Smooth muscle cell (in vitro differentiated cells): Measurements from ENCODE around the gene ABO. TPM values are rescaled to one million over a fixed set of nuclear protein-coding genes. Genes with fewer than 3 reads are reported as not detected.

Source experiments
- DNase-seq: peaks from one replicate; lab custom pipeline; 2025; ENCODE audit not compliant: unreplicated experiment; lab: John Stamatoyannopoulos, UW
- H2AFZ ChIP-seq: fragments of 200-600 bp; sonication (generic); 2 replicates; pipeline ENCODE4 v1.6.0; 2016; ENCODE audit warnings: antibody characterized with exemption, low read depth, mild to moderate bottlenecking
- H3F3A ChIP-seq: fragments of 200-600 bp; sonication (generic); 2 replicates; pipeline ENCODE4 v1.6.0; 2017; ENCODE audit warnings: antibody characterized with exemption, low read depth
- H3K27ac ChIP-seq: fragments of 200-600 bp; sonication (generic); 2 replicates; pipeline ENCODE4 v1.5.1; 2016; ENCODE audit warnings: low read depth, mild to moderate bottlenecking
- H3K27me3 ChIP-seq: fragments of 200-600 bp; sonication (generic); 2 replicates; pipeline ENCODE4 v1.6.1; 2016; ENCODE audit warnings: low read depth, mild to moderate bottlenecking
- H3K36me3 ChIP-seq: fragments of 200-600 bp; sonication (generic); 2 replicates; pipeline ENCODE4 v1.5.1; 2016; ENCODE audit warnings: low read depth
- H3K4me1 ChIP-seq: fragments of 200-600 bp; sonication (generic); 2 replicates; pipeline ENCODE4 v1.5.1; 2016; ENCODE audit warnings: low read depth
- H3K4me2 ChIP-seq: fragments of 200-600 bp; sonication (generic); 2 replicates; pipeline ENCODE4 v1.6.0; 2016; ENCODE audit warnings: mild to moderate bottlenecking
- H3K4me3 ChIP-seq: fragments of 200-600 bp; sonication (generic); 2 replicates; pipeline ENCODE4 v1.5.1; 2016; ENCODE audit warnings: mild to moderate bottlenecking
- H3K79me2 ChIP-seq: fragments of 200-600 bp; sonication (generic); 2 replicates; pipeline ENCODE4 v1.6.0; 2016; ENCODE audit warnings: low read depth, mild to moderate bottlenecking
- H3K9ac ChIP-seq: fragments of 200-600 bp; sonication (generic); 2 replicates; pipeline ENCODE4 v1.6.0; 2016; ENCODE audit warnings: low read depth
- H3K9me3 ChIP-seq: fragments of 200-600 bp; sonication (generic); replicated peaks from 2 replicates; pipeline ENCODE4 v1.5.1; 2016; ENCODE audit warnings: low read depth
- H4K20me1 ChIP-seq: fragments of 200-600 bp; sonication (generic); 2 replicates; pipeline ENCODE4 v1.6.0; 2016; ENCODE audit warnings: low read depth
- WGBS: methylation state at CpG from one replicate; pipeline ENCODE4 v1.1.7; 2016; ENCODE audit warnings: low lambda C conversion rate; 5-methylcytosine and 5-hydroxymethylcytosine counted together
- polyA plus RNA-seq: library from polyadenylated mRNA; unstranded; fragments of >200 nt; fragmentation: Nextera tagmentation; extraction: Ambion mirVana; gene quantifications from 2 replicates; pipeline ENCODE4 v1.2.1, GENCODE V29; 2016
- total RNA-seq: library from RNA; depleted of rRNA; stranded (reverse); fragments of >200 nt; gene quantifications from 2 replicates; pipeline ENCODE4 v1.2.3, GENCODE V29; 2014
- TF ChIP-seq, protein P1 (sequence below): fragments of 200-600 bp; sonication (generic); IDR thresholded peaks from 2 replicates; pipeline ENCODE4 v1.5.1; 2017; ENCODE audit warnings: borderline replicate concordance, mild to moderate bottlenecking, antibody characterized with exemption; ENCODE audit not compliant: insufficient read depth, poor library complexity, severe bottlenecking

ABO gene
- total and polyA plus RNA-seq, 2 experiments from 2014 or later = 0.37 to 1.0 TPM

- Histone ChIP-seq H3K36me3 (no peaks in the 10 kb centered on the region), H3F3A (no peaks in the 10 kb centered on the region), H3K9me3 (no peaks in the 10 kb centered on the region), H2AFZ (no peak overlapping the region), H3K4me2 (no peak overlapping the region), H3K79me2 (no peaks in the 10 kb centered on the region), H3K27ac (no peak overlapping the region), H3K4me1 (no peaks in the 10 kb centered on the region), H3K27me3 (no peaks in the 10 kb centered on the region), H3K4me3 (no peak overlapping the region), H3K9ac (no peak overlapping the region), H4K20me1 (no peaks in the 10 kb centered on the region)
- DNase-seq = no peak
- WGBS = 86% methylated on average over 31 of the region's 31 CpGs
- TF ChIP-seq, protein P1, sequence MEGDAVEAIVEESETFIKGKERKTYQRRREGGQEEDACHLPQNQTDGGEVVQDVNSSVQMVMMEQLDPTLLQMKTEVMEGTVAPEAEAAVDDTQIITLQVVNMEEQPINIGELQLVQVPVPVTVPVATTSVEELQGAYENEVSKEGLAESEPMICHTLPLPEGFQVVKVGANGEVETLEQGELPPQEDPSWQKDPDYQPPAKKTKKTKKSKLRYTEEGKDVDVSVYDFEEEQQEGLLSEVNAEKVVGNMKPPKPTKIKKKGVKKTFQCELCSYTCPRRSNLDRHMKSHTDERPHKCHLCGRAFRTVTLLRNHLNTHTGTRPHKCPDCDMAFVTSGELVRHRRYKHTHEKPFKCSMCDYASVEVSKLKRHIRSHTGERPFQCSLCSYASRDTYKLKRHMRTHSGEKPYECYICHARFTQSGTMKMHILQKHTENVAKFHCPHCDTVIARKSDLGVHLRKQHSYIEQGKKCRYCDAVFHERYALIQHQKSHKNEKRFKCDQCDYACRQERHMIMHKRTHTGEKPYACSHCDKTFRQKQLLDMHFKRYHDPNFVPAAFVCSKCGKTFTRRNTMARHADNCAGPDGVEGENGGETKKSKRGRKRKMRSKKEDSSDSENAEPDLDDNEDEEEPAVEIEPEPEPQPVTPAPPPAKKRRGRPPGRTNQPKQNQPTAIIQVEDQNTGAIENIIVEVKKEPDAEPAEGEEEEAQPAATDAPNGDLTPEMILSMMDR = no peak
These were observed 31.5 kb upstream of the ABO start for GRCh38 chr9:133306242-133307204.

DNA sequence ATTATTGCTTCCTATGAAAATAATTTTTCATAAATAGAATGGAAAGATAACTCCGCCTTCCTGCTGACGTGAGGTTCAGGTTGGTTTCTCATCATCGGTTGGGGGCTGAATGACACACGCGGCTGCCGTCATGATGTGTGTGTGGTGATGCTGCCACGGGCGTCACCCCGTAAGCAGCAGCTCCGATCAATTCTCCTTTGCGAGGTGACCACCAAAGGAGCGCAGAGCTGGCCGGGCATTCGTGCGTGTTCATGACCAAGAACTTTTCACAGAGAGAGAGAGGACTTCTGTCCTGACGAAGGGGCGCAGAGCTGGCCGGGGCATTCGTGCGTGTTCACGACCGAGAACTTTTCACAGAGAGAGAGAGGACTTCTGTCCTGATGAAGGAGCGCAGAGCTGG is 30.7 kb upstream of the ABO start:
- Histone ChIP-seq H3K36me3 (no peaks in the 10 kb centered on the region), H3K4me2 (no peak overlapping the region), H3K4me1 (no peaks in the 10 kb centered on the region), H2AFZ (no peak overlapping the region), H3K79me2 (no peaks in the 10 kb centered on the region), H3K27me3 (no peaks in the 10 kb centered on the region), H3K27ac (no peak overlapping the region), H3K4me3 (no peak overlapping the region), H3K9me3 (no peaks in the 10 kb centered on the region), H3F3A (no peaks in the 10 kb centered on the region), H3K9ac (no peak overlapping the region), H4K20me1 (no peaks in the 10 kb centered on the region)
- TF ChIP-seq, protein P1 = no peak
- DNase-seq = no peak
- 86% methylated on average over 20 of the region's 23 CpGs for WGBS

- no peak overlapping the region for H3K4me3 ChIP-seq
- no peaks in the 10 kb centered on the region for H3K36me3 ChIP-seq
- H3K4me2 ChIP-seq = no peak overlapping the region
- H3K27ac ChIP-seq = no peak overlapping the region
- H3K4me1 ChIP-seq = no peaks in the 10 kb centered on the region
- H3K9me3 ChIP-seq = no peaks in the 10 kb centered on the region
- no peak overlapping the region for H2AFZ ChIP-seq
- H3F3A ChIP-seq = no peaks in the 10 kb centered on the region
- TF ChIP-seq, protein P1 = no peak
- no peak overlapping the region for H3K9ac ChIP-seq
- DNase-seq = no peak
- H3K27me3 ChIP-seq = no peaks in the 10 kb centered on the region
- no peaks in the 10 kb centered on the region for H4K20me1 ChIP-seq
- WGBS = 95% methylated on average over 38 of the region's 38 CpGs
- no peaks in the 10 kb centered on the region for H3K79me2 ChIP-seq
These were observed 29.7 kb upstream of the ABO start for GRCh38 chr9:133304477-133305377.
